ENCODE measurements around the gene TENM4. TPM values are rescaled to one million over a fixed set of nuclear protein-coding genes. Genes with fewer than 3 reads are reported as not detected.

The TENM4 gene
- total and polyA plus RNA-seq, 2 of the 8 experiments (the other 6 are each of a cell fraction or from before 2014, with no cell fraction given) = 3.5 to 7.2 TPM

DNA sequence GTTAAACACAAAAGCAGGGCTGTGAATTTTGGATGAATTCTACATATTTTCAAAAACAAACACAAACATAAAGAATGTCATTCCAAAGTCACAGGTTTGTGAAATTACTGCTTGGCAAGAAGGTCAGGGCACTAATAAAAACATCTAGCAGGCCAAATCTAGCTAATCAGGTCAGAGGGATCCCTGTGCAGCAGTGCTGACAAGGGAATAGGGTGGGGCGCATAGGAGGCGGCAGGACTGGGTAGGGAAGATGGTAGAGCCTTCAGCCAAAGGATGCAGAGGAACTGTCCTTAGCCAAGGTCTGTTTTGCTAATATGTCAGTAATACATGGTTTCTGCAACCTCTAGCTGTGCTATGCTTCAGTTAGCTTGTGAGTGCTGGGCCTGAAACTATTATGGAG lies 396.6 kb downstream of the TENM4 start:
- ChIA-PET CTCF (ENCODE audit: partially characterized antibody) (interaction anchor here (0.9 to 3.0 kb wide), 5 partner anchors 12 to 398 kb away, joined by 3 to 13 read pairs (median 3); no protein-coding TSS in a partner anchor), POLR2A (ENCODE audit: partially characterized antibody) (no interaction called here)
- TF ChIP-seq SIRT6 (IDR thresholded peaks at IDR 0.05; ENCODE audit: low read length) (no peak), SIN3A (conservative IDR thresholded peaks at IDR 0.05 in 1 of 2, IDR thresholded peaks at IDR 0.05 in 1 of 2; ENCODE audit: low read depth in 1 of 2, low read length in 2 of 2) (no peak), POLR2AphosphoS5 (IDR thresholded peaks at IDR 0.05; ENCODE audit: low read depth, low read length) (no peak)
- Histone ChIP-seq H3K27me3 (replicated peaks in 1 of 4; ENCODE audit: control insufficient read depth in 3 of 4, extremely low read depth in 1 of 4, insufficient read depth in 3 of 4, low read length in 3 of 4) (no peaks in the 10 kb centered on the region), H3K4me1 (replicated peaks in 1 of 4; ENCODE audit: control insufficient read depth in 3 of 4, insufficient read depth in 4 of 4, low read length in 3 of 4) (no peaks in the 10 kb centered on the region), H3K9me3 (ENCODE audit: insufficient read depth in 2 of 2, low read depth in 1 of 2, low read length in 1 of 2) (no peaks in the 10 kb centered on the region), H2BK120ac (replicated peaks; ENCODE audit: low read depth, low read length) (no peak overlapping the region), H3K18ac (ENCODE audit: extremely low read depth, low read length) (no peak overlapping the region), H3K14ac (ENCODE audit: insufficient read length) (no peak overlapping the region), H3K56ac (replicated peaks; ENCODE audit: insufficient read length, low read depth, low read length) (no peak overlapping the region), H2AFZ (ENCODE audit: low read length) (no peak overlapping the region), H3K79me1 (ENCODE audit: low read depth, low read length) (no peaks in the 10 kb centered on the region), H3K23me2 (ENCODE audit: low read depth, low read length) (no peaks in the 10 kb centered on the region), H4K5ac (ENCODE audit: insufficient read length, low read depth, low read length) (no peak overlapping the region), H4K91ac (replicated peaks; ENCODE audit: insufficient read length, low read length) (no peak overlapping the region), H3K4me3 (ENCODE audit: extremely low read depth in 1 of 4, insufficient read depth in 2 of 4, low read depth in 3 of 4, low read length in 4 of 4) (no peak overlapping the region), H2BK15ac (ENCODE audit: low read length) (no peak overlapping the region), H2AK5ac (ENCODE audit: low read depth, low read length) (no peak overlapping the region), H3K36me3 (ENCODE audit: control insufficient read depth in 2 of 4, insufficient read depth in 4 of 4, low read length in 3 of 4) (no peaks in the 10 kb centered on the region), H2BK5ac (ENCODE audit: low read depth, low read length) (no peak overlapping the region), H3K4me2 (ENCODE audit: insufficient read depth in 1 of 2, low read depth in 2 of 2, low read length in 2 of 2) (no peak overlapping the region), H3K27ac (ENCODE audit: low read depth, low read length) (no peak overlapping the region), H3K4ac (replicated peaks; ENCODE audit: insufficient read length, low read depth, low read length) (no peak overlapping the region), H3K9ac (replicated peaks in 1 of 4; ENCODE audit: extremely low read depth in 1 of 4, low read depth in 3 of 4, low read length in 3 of 4) (no peak overlapping the region), H4K20me1 (replicated peaks in 1 of 2; ENCODE audit: control insufficient read depth in 1 of 2, insufficient read depth in 2 of 2, low read length in 2 of 2) (no peaks in the 10 kb centered on the region), H2BK20ac (ENCODE audit: low read length) (no peak overlapping the region), H4K8ac (ENCODE audit: extremely low read depth, insufficient read depth, low read length) (no peak overlapping the region), H3K23ac (ENCODE audit: insufficient read length) (no peak overlapping the region), H3K79me2 (ENCODE audit: control insufficient read depth in 1 of 2, insufficient read depth in 2 of 2, low read length in 2 of 2) (no peaks in the 10 kb centered on the region), H2BK12ac (ENCODE audit: low read depth, low read length) (no peak overlapping the region)
- DNase-seq (ENCODE audit: low read depth in 1 of 2, low spot score in 2 of 2) (no peak), FAIRE-seq (no peak)
- 91% methylated on average over 2 of the region's 2 CpGs; no CpG with 5 or more reads in 1 of the 2 experiments for WGBS, 2 experiments (ENCODE audit: extremely low coverage in 1 of 2, insufficient coverage in 1 of 2, insufficient read length in 1 of 2, insufficient replicate concordance in 2 of 2, low coverage in 1 of 2, low lambda C conversion rate in 2 of 2, missing lambda C conversion rate in 1 of 2)
